KOPT-K1 (cell line): ENCODE results near the gene MROH7.

Experiments used
- H3K27ac ChIP-seq: fragments of 200-600 bp; sonication (generic); 2 replicates; pipeline ENCODE4 v1.5.1; 2016; ENCODE audit warnings: antibody characterized with exemption, mild to moderate bottlenecking, low read depth, low read length; ENCODE audit not compliant: poor library complexity, severe bottlenecking
- H3K36me3 ChIP-seq: fragments of 200-600 bp; sonication (generic); 2 replicates; pipeline ENCODE4 v1.5.1; 2017; ENCODE audit warnings: antibody characterized with exemption, mild to moderate bottlenecking, low read length, moderate library complexity; ENCODE audit not compliant: insufficient read depth
- H3K9me3 ChIP-seq: fragments of 200-600 bp; sonication (generic); 2 replicates; pipeline ENCODE4 v1.5.1; 2017; ENCODE audit warnings: antibody characterized with exemption, low read length, mild to moderate bottlenecking; ENCODE audit not compliant: insufficient read depth, poor library complexity, severe bottlenecking

MROH7 gene

GRCh38 chr1:54745274-54745673, 103.7 kb downstream of the MROH7 start:
- no peak overlapping the region for H3K27ac ChIP-seq
- H3K9me3 ChIP-seq = no peaks in the 10 kb centered on the region
- H3K36me3 ChIP-seq = peaks cover 41% of the 10 kb centered on the region

DNA sequence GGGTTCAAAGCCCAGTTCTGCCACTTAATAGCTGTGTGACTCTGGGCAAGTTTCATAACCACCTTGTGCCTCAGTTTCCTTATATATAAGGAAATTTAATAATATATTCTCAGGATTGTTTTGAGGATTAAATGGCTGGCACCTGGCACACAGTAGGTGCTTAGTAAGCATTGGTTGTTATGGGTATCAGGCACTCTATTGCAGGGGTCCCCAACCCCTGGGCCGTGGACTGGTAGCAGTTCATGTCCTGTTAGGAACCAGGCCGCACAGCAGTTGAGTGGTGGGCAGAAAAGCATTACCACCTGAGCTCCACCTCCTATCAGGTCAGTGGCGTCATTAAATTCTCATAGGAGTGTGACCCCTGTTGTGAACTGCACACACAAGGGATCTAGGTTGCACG, 104.3 kb downstream of the MROH7 start:
- Histone ChIP-seq H3K9me3 (no peaks in the 10 kb centered on the region), H3K27ac (no peak overlapping the region), H3K36me3 (peaks cover 35% of the 10 kb centered on the region)

GRCh38 chr1:54748094-54748835, 106.7 kb downstream of the MROH7 start:
- Histone ChIP-seq H3K36me3 (peaks cover 11% of the 10 kb centered on the region), H3K27ac (no peak overlapping the region), H3K9me3 (no peaks in the 10 kb centered on the region)

- H3K36me3 ChIP-seq = no peaks in the 10 kb centered on the region; the same call in 1 of the 2 replicates
- no peak overlapping the region for H3K27ac ChIP-seq
- no peaks in the 10 kb centered on the region for H3K9me3 ChIP-seq
Observed at GRCh38 chr1:54750596-54750995, 109.0 kb downstream of the MROH7 start.

GRCh38 chr1:54751426-54751825, 109.8 kb downstream of the MROH7 start:
- no peak overlapping the region for H3K27ac ChIP-seq
- no peaks in the 10 kb centered on the region; the same call in 1 of the 2 replicates for H3K36me3 ChIP-seq
- no peaks in the 10 kb centered on the region for H3K9me3 ChIP-seq

GRCh38 chr1:54754045-54754444, 112.5 kb downstream of the MROH7 start:
- peaks cover 14% of the 10 kb centered on the region; the same call in 1 of the 2 replicates for H3K36me3 ChIP-seq
- H3K27ac ChIP-seq = no peak overlapping the region
- no peaks in the 10 kb centered on the region for H3K9me3 ChIP-seq

GRCh38 chr1:54754486-54755285, 113.1 kb downstream of the MROH7 start:
- H3K36me3 ChIP-seq = peaks cover 14% of the 10 kb centered on the region; the same call in 1 of the 2 replicates
- no peaks in the 10 kb centered on the region for H3K9me3 ChIP-seq
- no peak overlapping the region for H3K27ac ChIP-seq

GRCh38 chr1:54757833-54758232, 116.2 kb downstream of the MROH7 start:
- H3K36me3 ChIP-seq = peaks cover 14% of the 10 kb centered on the region; the same call in 1 of the 2 replicates
- no peaks in the 10 kb centered on the region for H3K9me3 ChIP-seq
- H3K27ac ChIP-seq = no peak overlapping the region

DNA sequence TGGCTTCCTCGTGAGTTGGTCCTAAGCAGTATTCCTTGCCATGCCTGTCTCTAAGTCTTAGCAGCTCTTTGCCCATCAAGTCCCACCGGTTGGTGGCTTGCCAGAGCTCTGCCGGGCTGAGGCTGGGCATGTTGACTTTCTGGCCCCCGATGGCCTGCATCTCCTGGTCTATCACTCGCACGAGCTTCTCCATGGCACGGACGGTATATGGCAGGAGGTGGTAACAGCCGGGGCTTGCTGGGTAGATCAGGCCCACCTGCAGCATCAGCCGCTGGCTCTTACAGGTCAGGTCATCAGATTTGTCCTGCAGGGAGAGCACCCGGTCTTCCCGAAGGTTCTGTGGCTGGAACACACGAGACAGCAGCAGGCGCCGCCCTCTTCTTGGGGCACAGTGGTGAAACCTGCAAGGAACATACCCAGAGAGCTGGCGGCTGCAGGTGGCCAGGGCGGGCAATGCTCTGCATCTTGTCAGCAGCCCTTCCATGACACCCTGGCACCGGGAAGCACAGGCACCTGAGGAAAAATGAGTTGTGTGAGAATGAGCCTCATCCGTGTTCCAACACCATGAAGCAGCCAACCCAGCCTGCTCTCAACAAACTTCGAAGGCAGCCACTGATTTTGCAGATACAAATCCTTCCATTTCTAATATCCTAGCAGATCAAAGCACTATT, 117.2 kb downstream of the MROH7 start:
- Histone ChIP-seq H3K27ac (no peak overlapping the region), H3K36me3 (peaks cover 14% of the 10 kb centered on the region; the same call in 1 of the 2 replicates), H3K9me3 (no peaks in the 10 kb centered on the region)
